Lower leg skin (tissue), 4 donors: ENCODE results near the gene OR8S1. TPM values are rescaled to one million over a fixed set of nuclear protein-coding genes. Genes with fewer than 3 reads are reported as not detected.
"Not testable (repeated sequence)": the region's sequence is repeated elsewhere in the genome, so short reads cannot be mapped to it uniquely, and the experiment has no call there.

Experiments
- DNase-seq, 2 donors: peaks; one replicate each; pipeline ENCODE4 v3.0.0-alpha.2; 2019; ENCODE audit warnings: low spot score in 2 of 2
- H3K4me3 ChIP-seq: fragments of 200-600 bp; sonication (generic); 2 replicates; pipeline ENCODE4 v1.5.1; 2017; ENCODE audit warnings: mild to moderate bottlenecking, low read depth; ENCODE audit not compliant: poor library complexity, severe bottlenecking
- CTCF ChIP-seq, 3 donors: fragments of 450-650 bp; IDR thresholded peaks; one replicate each; pipeline ENCODE4 v1.5.1; 2016; ENCODE audit warnings: antibody characterized with exemption in 3 of 3, mild to moderate bottlenecking in 3 of 3, moderate library complexity in 2 of 3
- POLR2A ChIP-seq, 2 donors: fragments of 450-650 bp; IDR thresholded peaks; one replicate each; pipeline ENCODE4 v1.6.1; 2016 to 2017; ENCODE audit warnings: antibody characterized with exemption in 2 of 2, mild to moderate bottlenecking in 1 of 2, moderate library complexity in 1 of 2
- WGBS, 2 donors: methylation state at CpG; one replicate each; pipeline ENCODE4 v1.1.5; 2018; 5-methylcytosine and 5-hydroxymethylcytosine counted together
- intact Hi-C: fragments of 100-400 bp; cut with DNase I; formaldehyde crosslinking; loops from one replicate; pipeline ENCODE4 v1.15.0; 2023; ENCODE audit warnings: low total_unique reads
- total RNA-seq, 4 donors: library from RNA; depleted of rRNA; stranded (reverse); fragments of >200 nt; gene quantifications; one replicate each; pipeline ENCODE4 v1.1.0, GENCODE V29; 2016

Gene OR8S1
- total RNA-seq, 4 donors from 2014 or later: not detected

GRCh38 chr12:48532601-48533000 is 7.2 kb downstream of the OR8S1 start:
- intact Hi-C loops: no loop called here
- H3K4me3 ChIP-seq: no peak overlapping the region
- TF ChIP-seq CTCF (IDR thresholded peaks at IDR 0.05): no peak
- TF ChIP-seq POLR2A (IDR thresholded peaks at IDR 0.05): no peak

GRCh38 chr12:48536602-48537001 is 11.2 kb downstream of the OR8S1 start:
- H3K4me3 ChIP-seq: no peak overlapping the region
- no peak for TF ChIP-seq POLR2A (IDR thresholded peaks at IDR 0.05)
- TF ChIP-seq CTCF (IDR thresholded peaks at IDR 0.05): no peak
- no peak for DNase-seq
- intact Hi-C loops: no loop called here
- WGBS, 2 donors: 82 to 91% methylated on average over 1 of the region's 1 CpG

More at GRCh38 chr12:48532601-48533000, 7.2 kb downstream of the OR8S1 start:
- DNase-seq: no peak

GRCh38 chr12:48542300-48542928 is 17.0 kb downstream of the OR8S1 start:
- no peak for DNase-seq
- WGBS, 2 donors: 54 to 64% methylated on average over 8 of the region's 8 CpGs
- intact Hi-C loops: no loop called here
- H3K4me3 ChIP-seq: no peak overlapping the region
- TF ChIP-seq CTCF (IDR thresholded peaks at IDR 0.05) (no peak), POLR2A (IDR thresholded peaks at IDR 0.05) (no peak)

GRCh38 chr12:48545833-48546469 is 20.5 kb downstream of the OR8S1 start:
- TF ChIP-seq CTCF (IDR thresholded peaks at IDR 0.05) (no peak), POLR2A (IDR thresholded peaks at IDR 0.05) (no peak)
- 57 to 61% methylated on average over 4 of the region's 4 CpGs for WGBS, 2 donors
- DNase-seq: no peak

GRCh38 chr12:48547012-48547411 is 21.6 kb downstream of the OR8S1 start:
- 64 to 98% methylated on average over 3 of the region's 3 CpGs for WGBS, 2 donors
- DNase-seq: peak in 1 of 2 donors; percentile 1
- H3K4me3 ChIP-seq, intact Hi-C loops: not testable (repeated sequence)

More at GRCh38 chr12:48545833-48546469, 20.5 kb downstream of the OR8S1 start:
- H3K4me3 ChIP-seq: no peak overlapping the region
- intact Hi-C loops: no loop called here

GRCh38 chr12:48551636-48552035 is 26.2 kb downstream of the OR8S1 start:
- 78 to 91% methylated on average over 10 to 13 of the region's 13 CpGs for WGBS, 2 donors
- peak in 1 of 2 donors; percentile 53 for DNase-seq
- H3K4me3 ChIP-seq, intact Hi-C loops: not testable (repeated sequence)

GRCh38 chr12:48553666-48554343 is 28.4 kb downstream of the OR8S1 start:
- H3K4me3 ChIP-seq, intact Hi-C loops: not testable (repeated sequence)
- WGBS, 2 donors: 71 to 76% methylated on average over 11 of the region's 11 CpGs
- DNase-seq: peak in 1 of 2 donors; percentile 39
